K562 (cell line): ENCODE data around the gene TMEM164.

Experiments
- CREB1 ChIP-seq, 2 experiments: sonication (generic) in 1 of 2; formaldehyde crosslinking in 1 of 2; IDR thresholded peaks; 2 replicates each; pipeline versions ENCODE4 v1.6.1 to v1.8.0; 2012 to 2022; ENCODE audit warnings: inconsistent platforms in 1 of 2, mild to moderate bottlenecking in 1 of 2, missing genetic modification reagents in 1 of 2, moderate library complexity in 1 of 2
- ETV5 ChIP-seq: sonication (generic); formaldehyde crosslinking; IDR thresholded peaks from 2 replicates; pipeline ENCODE4 v1.4.0; 2020; ENCODE audit warnings: low read depth, mild to moderate bottlenecking, missing genetic modification reagents
- MBD2 ChIP-seq: sonication (generic); IDR thresholded peaks from 2 replicates; pipeline ENCODE4 v1.6.1; 2016; ENCODE audit warnings: low read depth, borderline replicate concordance
- PHB2 ChIP-seq: fragments of 450-650 bp; IDR thresholded peaks from 2 replicates; pipeline ENCODE4 v1.6.1; 2017; ENCODE audit warnings: low read depth
- THRB ChIP-seq: fragments of 450-650 bp; formaldehyde crosslinking; conservative IDR thresholded peaks from 2 replicates; pipeline ENCODE4 v1.4.0; 2022; ENCODE audit warnings: mild to moderate bottlenecking, missing genetic modification characterization
- XRCC5 ChIP-seq: fragments of 200-400 bp; formaldehyde crosslinking; IDR thresholded peaks from 2 replicates; pipeline ENCODE4 v1.6.1; 2017; ENCODE audit warnings: low read depth, mild to moderate bottlenecking, low read length
- ZBTB43 ChIP-seq: sonication (generic); formaldehyde crosslinking; IDR thresholded peaks from 2 replicates; pipeline ENCODE4 v1.8.0; 2023; ENCODE audit warnings: mild to moderate bottlenecking, missing genetic modification reagents

- TF ChIP-seq XRCC5 (no peak), ETV5 (CRISPR knock-in tag) (no peak), CREB1 (IDR thresholded peaks at IDR 0.05) (no peak), CREB1 (CRISPR knock-in tag; IDR thresholded peaks at IDR 0.05) (no peak), ZBTB43 (CRISPR knock-in tag) (no peak), MBD2 (no peak), PHB2 (no peak), THRB (CRISPR knock-in tag) (no peak)
Observed at GRCh38 chrX:110043506-110043905, 40.6 kb downstream of the TMEM164 start.
